Suppressor macrophage treated with lipopolysaccharide for 1 hour (primary cell): ENCODE measurements around the gene PKNOX1.
"Not testable (repeated sequence)": the region's sequence is repeated elsewhere in the genome, so short reads cannot be mapped to it uniquely, and the experiment has no call there.

Source experiments
- DNase-seq, 3 donors: peaks; one replicate each; pipeline ENCODE4 v3.0.0-alpha.2; 2020 to 2022

PKNOX1 gene

GRCh38 chr21:43064265-43064917 is 90.0 kb downstream of the PKNOX1 start:
- DNase-seq = not testable (repeated sequence)

- DNase-seq = not testable (repeated sequence)
Observed at GRCh38 chr21:43065991-43066390, 91.6 kb downstream of the PKNOX1 start.

DNA sequence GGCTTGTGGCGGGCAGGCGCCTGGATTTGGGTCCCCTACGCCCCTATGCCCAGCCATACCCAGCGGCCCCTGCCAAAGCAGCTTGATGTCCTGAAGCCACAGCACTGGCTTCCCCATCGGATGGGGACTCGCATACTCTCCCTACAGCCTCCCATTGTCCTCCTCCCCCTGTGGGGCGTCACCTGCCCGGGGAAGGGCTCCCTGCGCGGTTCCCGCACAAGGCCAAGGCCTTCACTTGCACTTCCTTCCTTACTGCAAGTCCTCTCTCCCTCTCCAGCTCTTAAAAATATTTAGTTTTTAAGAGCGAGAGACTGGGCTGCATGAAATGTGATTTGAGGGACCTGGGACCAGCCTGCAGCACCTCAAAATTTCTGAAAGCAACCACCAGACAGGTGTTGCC is 92.3 kb downstream of the PKNOX1 start:
- DNase-seq = not testable (repeated sequence)

- DNase-seq = not testable (repeated sequence)
Observed at GRCh38 chr21:43068065-43068464, 93.7 kb downstream of the PKNOX1 start.

DNA sequence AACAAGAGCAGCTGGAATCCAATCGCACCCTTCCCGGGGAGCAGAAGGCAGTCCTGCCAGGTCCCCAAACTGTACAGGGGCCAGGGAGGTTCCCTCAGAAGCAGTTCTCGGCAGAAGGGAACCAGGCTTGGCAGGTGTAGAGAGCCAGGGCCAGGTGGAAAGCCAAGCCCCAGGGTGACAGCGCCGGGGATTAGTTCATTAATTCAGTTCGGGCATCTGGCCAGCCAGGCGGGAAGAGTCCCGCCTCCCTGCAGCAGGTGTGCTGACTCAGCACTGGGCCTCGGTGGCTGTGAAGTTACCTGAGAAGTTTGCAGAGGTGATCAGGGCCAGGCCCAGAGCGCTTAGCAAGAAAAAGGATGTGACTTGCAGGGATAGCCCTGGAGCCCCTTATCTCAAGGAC is 95.3 kb downstream of the PKNOX1 start:
- DNase-seq = not testable (repeated sequence)

DNA sequence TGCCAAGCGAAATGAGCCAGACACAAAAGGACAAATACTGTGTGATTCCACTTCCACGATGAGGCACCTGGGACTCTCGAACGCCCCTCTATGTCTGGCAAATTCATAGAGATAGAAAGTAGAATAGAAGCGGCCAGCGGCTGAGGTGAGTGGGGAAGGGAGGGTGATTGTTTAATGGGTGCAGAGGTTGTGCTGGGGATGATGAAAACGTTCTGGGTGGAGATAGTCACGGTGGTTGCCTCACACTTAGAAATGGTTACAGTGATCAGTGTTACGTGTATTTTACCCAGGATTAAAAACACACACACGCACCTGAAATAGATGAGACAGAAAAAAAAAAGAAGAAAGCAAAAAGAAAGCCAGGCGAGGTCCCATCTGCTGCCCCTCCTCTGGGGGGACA is 98.4 kb downstream of the PKNOX1 start:
- DNase-seq = not testable (repeated sequence)

GRCh38 chr21:43074401-43075169 is 100.2 kb downstream of the PKNOX1 start:
- not testable (repeated sequence) for DNase-seq

DNA sequence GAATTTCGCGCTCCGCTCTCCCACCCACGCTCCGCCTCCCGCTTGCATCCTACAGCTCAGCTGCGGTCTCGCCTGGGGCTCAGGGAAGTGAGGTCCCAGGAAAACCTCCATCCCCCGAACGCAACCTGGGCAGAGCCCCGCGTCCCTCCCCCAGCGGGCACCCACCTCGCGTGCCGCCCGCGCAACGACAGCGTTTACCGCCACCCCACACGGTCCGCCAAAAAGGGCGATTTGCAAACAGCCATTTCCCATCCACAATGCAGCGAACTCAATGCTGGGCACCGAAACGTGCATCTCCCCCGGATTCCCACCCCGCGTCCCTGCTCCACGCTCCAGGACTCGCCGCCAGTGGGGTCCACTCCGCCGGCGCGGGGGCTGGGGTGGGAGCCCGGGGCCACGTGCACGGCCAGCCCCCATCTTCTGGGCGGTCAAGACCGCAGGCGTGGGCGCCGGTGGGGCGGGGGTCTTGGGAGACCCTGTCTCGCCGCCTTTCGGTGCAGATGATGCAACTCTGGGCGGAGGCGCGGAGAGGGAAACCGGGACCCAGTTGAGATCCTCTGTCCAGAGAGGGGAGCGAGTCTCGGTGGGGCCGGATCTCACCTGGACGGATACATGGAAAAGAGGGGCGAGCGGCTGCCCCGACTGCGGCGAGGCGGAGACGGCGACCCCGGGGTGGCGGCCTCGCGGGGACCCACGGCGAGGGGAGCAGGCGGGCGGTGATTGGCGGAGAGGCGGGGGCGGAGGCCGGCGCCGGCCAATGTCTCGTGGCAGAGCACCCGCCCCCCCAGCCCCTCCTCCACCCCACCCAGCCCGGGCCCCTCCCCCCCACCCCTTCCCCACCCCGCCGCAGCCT is 101.0 kb downstream of the PKNOX1 start, which contains the start of gene CBS:
Gene CBS (minus strand): TSS at position 666 of the 853 bp plus-strand sequence. CDS start 3,642 bp downstream, outside the sequence.
- DNase-seq = not testable (repeated sequence)

- DNase-seq = not testable (repeated sequence)
Observed at GRCh38 chr21:43076023-43076637, 101.8 kb downstream of the PKNOX1 start.

GRCh38 chr21:43076643-43077042 is 102.3 kb downstream of the PKNOX1 start:
- not testable (repeated sequence) for DNase-seq

- not testable (repeated sequence) for DNase-seq
Observed at GRCh38 chr21:43082587-43083300, 108.4 kb downstream of the PKNOX1 start.
